Tibial nerve (tissue), 4 donors: ENCODE measurements around the gene SLC27A4. TPM values are rescaled to one million over a fixed set of nuclear protein-coding genes. Genes with fewer than 3 reads are reported as not detected.
A peak's percentile ranks its signal among the peaks of the same experiment; 100 is the strongest.

Source experiments
- DNase-seq, 2 donors: peaks; one replicate each; pipeline ENCODE4 v3.0.0-alpha.2; 2019; ENCODE audit warnings: low spot score in 2 of 2
- H3K27ac ChIP-seq, 4 donors: fragments of 200-600 bp; sonication (generic) in 3 of 4; one replicate each; pipeline ENCODE4 v1.5.1; 2017 to 2019; ENCODE audit warnings: mild to moderate bottlenecking in 1 of 4
- H3K27me3 ChIP-seq, 2 donors: fragments of 200-600 bp; sonication (generic) in 1 of 2; one replicate each; pipeline versions ENCODE4 v1.5.1 to v1.6.0; 2017 to 2019
- H3K36me3 ChIP-seq, 3 donors: fragments of 200-600 bp; sonication (generic); one replicate each; pipeline ENCODE4 v1.5.1; 2018 to 2019
- H3K4me1 ChIP-seq, 4 donors: fragments of 200-600 bp; sonication (generic) in 3 of 4; one replicate each; pipeline ENCODE4 v1.5.1; 2017 to 2019
- H3K4me3 ChIP-seq, 4 donors: fragments of 200-600 bp; sonication (generic) in 3 of 4; one replicate each; pipeline ENCODE4 v1.5.1; 2017 to 2019; ENCODE audit warnings: mild to moderate bottlenecking in 1 of 4, moderate library complexity in 1 of 4
- H3K9me3 ChIP-seq, 4 donors: fragments of 200-600 bp; sonication (generic) in 3 of 4; one replicate each; pipeline ENCODE4 v1.5.1; 2017 to 2019
- CTCF ChIP-seq, 5 experiments: fragments of 200-600 bp in 3 of 5; fragments of 450-650 bp in 2 of 5; sonication (generic) in 3 of 5; IDR thresholded peaks; one replicate each; pipeline ENCODE4 v1.5.1; 2016 to 2019; ENCODE audit warnings: antibody characterized with exemption in 5 of 5, mild to moderate bottlenecking in 3 of 5, moderate library complexity in 2 of 5
- EP300 ChIP-seq, 2 donors: sonication (generic); formaldehyde crosslinking; IDR thresholded peaks; one replicate each; pipeline ENCODE4 v1.6.1; 2017; ENCODE audit warnings: antibody characterized with exemption in 2 of 2, mild to moderate bottlenecking in 1 of 2
- POLR2A ChIP-seq, 2 donors: fragments of 450-650 bp; IDR thresholded peaks; one replicate each; pipeline ENCODE4 v1.6.1; 2017; ENCODE audit warnings: antibody characterized with exemption in 2 of 2, mild to moderate bottlenecking in 2 of 2, moderate library complexity in 2 of 2
- WGBS, 2 donors: methylation state at CpG; one replicate each; pipeline ENCODE4 v1.1.5; 2018; 5-methylcytosine and 5-hydroxymethylcytosine counted together
- total RNA-seq, 4 donors: library from RNA; depleted of rRNA; stranded (reverse); fragments of >200 nt; gene quantifications; one replicate each; pipeline ENCODE4 v1.1.0, GENCODE V29; 2016

Gene SLC27A4
- total RNA-seq, 4 donors from 2014 or later, result 13.5 to 33.3 (median 18.0) TPM

DNA sequence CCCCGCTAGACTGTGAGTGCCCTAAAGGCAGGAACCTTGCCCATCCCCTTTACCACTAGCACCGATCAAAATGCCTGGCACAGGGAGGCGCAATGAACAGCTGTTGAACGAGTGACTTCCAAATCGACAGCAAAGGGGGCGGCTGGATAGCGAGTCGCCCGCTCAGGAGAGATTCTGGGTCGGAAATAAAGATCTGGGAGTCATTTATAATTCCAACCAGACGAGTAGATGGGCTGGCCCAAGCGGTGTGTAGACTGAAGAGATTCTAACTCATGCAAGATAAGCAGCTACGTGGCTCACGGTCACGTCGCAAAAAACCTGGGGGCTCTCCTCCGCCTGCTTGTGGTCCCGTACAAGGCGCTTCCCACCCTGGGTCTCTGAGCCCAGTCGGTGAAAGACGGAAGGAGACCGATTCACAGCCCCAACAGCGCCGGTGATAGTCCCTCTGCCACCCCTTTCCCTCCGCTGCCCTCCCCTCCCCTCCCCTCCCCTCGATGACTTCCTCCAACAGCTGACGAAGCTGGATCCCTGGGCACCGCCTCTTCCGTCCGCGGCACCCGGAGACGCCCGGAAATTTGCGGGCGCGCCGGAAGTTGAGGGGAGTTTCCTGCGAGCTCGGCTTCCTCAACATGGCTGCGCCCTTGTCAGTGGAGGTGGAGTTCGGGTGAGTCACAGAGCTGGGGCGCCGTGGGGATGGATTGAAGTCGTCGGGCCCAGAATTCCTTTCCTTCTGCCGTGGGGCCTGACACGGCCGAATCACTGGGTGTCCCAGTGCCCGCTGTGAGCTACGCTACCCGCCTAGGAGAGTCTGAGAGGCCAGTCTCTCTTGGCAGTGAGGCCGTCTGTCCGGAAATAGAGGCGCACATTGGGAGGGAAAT is 30.7 kb downstream of the SLC27A4 start, which contains the start of gene URM1:
URM1 (plus strand) TSS at position 623 of the 878 bp plus-strand sequence; CDS start at position 630, 7 bp downstream.
- peaks cover 0 to 45% (median 16%) of the 10 kb centered on the region in 4 donors for H3K4me1 ChIP-seq
- peak within 1 kb of the TSS; percentile 83 to 95 (median 92) for H3K27ac ChIP-seq
- peak within 1 kb of the TSS; percentile 61 to 72 (median 68) for H3K4me3 ChIP-seq
- no peaks in the 10 kb centered on the region for H3K27me3 ChIP-seq
- 0 to 1% methylated on average over 32 to 55 of the region's 55 CpGs for WGBS, 2 donors
- TF ChIP-seq CTCF (IDR thresholded peaks at IDR 0.05) (peak in 1 of 5 experiments; percentile 27), POLR2A (IDR thresholded peaks at IDR 0.05) (peak; percentile 84 to 94), EP300 (IDR thresholded peaks at IDR 0.05) (peak; percentile 81 to 87)
- H3K9me3 ChIP-seq, result no peaks in the 10 kb centered on the region
- DNase-seq, result peak; percentile 87
- peaks cover 0 to 29% (median 0%) of the 10 kb centered on the region in 3 donors for H3K36me3 ChIP-seq

GRCh38 chr9:128371630-128372117 is 31.3 kb downstream of the SLC27A4 start:
- DNase-seq, result no peak
- 0 to 1% methylated on average over 10 of the region's 10 CpGs for WGBS, 2 donors
- Histone ChIP-seq H3K36me3 (peaks cover 0 to 29% (median 0%) of the 10 kb centered on the region in 3 donors), H3K4me1 (peaks cover 0 to 45% (median 16%) of the 10 kb centered on the region in 4 donors), H3K9me3 (no peaks in the 10 kb centered on the region), H3K27me3 (no peaks in the 10 kb centered on the region), H3K4me3 (peak overlapping the region; percentile 61 to 72 (median 68)), H3K27ac (peak overlapping the region; percentile 83 to 95 (median 92))
- TF ChIP-seq POLR2A (IDR thresholded peaks at IDR 0.05) (no peak), EP300 (IDR thresholded peaks at IDR 0.05) (no peak), CTCF (IDR thresholded peaks at IDR 0.05) (no peak)

- H3K36me3 ChIP-seq, result peaks cover 0 to 29% (median 0%) of the 10 kb centered on the region in 3 donors
- no peak for TF ChIP-seq CTCF (IDR thresholded peaks at IDR 0.05)
- no peak for TF ChIP-seq POLR2A (IDR thresholded peaks at IDR 0.05)
- no peaks in the 10 kb centered on the region for H3K27me3 ChIP-seq
- peak overlapping the region in 2 of 4 donors; percentile 90 to 94 for H3K27ac ChIP-seq
- no peaks in the 10 kb centered on the region for H3K9me3 ChIP-seq
- peak overlapping the region; percentile 61 to 72 (median 68) for H3K4me3 ChIP-seq
- no peak for DNase-seq
- WGBS, 2 donors, result 24 to 36% methylated on average over 4 of the region's 4 CpGs
- peaks cover 0 to 45% (median 16%) of the 10 kb centered on the region in 4 donors for H3K4me1 ChIP-seq
Observed at GRCh38 chr9:128372188-128372641, 31.9 kb downstream of the SLC27A4 start.

DNA sequence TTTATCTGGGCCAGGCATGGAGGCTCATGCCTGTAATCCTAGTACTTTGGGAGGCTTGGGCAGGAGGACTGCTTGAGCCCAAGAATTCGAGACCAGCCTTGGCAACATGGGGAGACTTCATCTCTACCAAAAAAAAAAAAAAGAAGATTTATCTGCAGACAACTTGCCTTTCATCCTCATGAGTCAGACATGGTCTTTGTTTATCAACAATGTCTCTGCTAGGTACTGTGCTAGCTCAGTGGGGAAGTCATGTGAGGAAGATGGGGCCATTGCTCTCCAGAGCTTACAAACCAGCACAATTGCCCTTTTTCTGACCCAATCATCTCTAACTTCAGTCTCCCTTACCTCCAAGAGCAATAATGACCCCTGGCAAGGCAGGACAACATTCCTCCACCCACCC is 32.5 kb downstream of the SLC27A4 start:
- Histone ChIP-seq H3K4me1 (peaks cover 0 to 45% (median 16%) of the 10 kb centered on the region in 4 donors), H3K36me3 (peaks cover 0 to 32% (median 0%) of the 10 kb centered on the region in 3 donors), H3K27me3 (no peaks in the 10 kb centered on the region), H3K9me3 (no peaks in the 10 kb centered on the region), H3K4me3 (no peak overlapping the region), H3K27ac (no peak overlapping the region)
- DNase-seq, result no peak
- no peak for TF ChIP-seq EP300 (IDR thresholded peaks at IDR 0.05)
- TF ChIP-seq POLR2A (IDR thresholded peaks at IDR 0.05), result no peak
- TF ChIP-seq CTCF (IDR thresholded peaks at IDR 0.05), result no peak
- WGBS, 2 donors, result 85 to 100% methylated on average over 1 of the region's 1 CpG
